ENCODE measurements around the gene GTF2F1.
"Not testable (repeated sequence)": the region's sequence is repeated elsewhere in the genome, so short reads cannot be mapped to it uniquely, and the experiment has no call there.

Gene GTF2F1

GRCh38 chr19:6416658-6417405 lies 23.9 kb upstream of the GTF2F1 start:
- no peak for DNase-seq

GRCh38 chr19:6415591-6416190 lies 22.7 kb upstream of the GTF2F1 start:
- no peak for DNase-seq

GRCh38 chr19:6414793-6415590 lies 22.0 kb upstream of the GTF2F1 start:
- no peak for DNase-seq

GRCh38 chr19:6413721-6414643 lies 21.0 kb upstream of the GTF2F1 start:
- DNase-seq, result no peak

GRCh38 chr19:6413291-6413690 lies 20.3 kb upstream of the GTF2F1 start:
- no peak for DNase-seq

- DNase-seq, result peak in 1 of 2 donors; percentile 9
Observed at GRCh38 chr19:6412447-6413091, 19.6 kb upstream of the GTF2F1 start.

- no peak for DNase-seq
Observed at GRCh38 chr19:6412061-6412446, 19.1 kb upstream of the GTF2F1 start.

GRCh38 chr19:6409346-6409745 lies 16.4 kb upstream of the GTF2F1 start:
- no peak for DNase-seq

- peak; percentile 23 to 56 for DNase-seq
Observed at GRCh38 chr19:6406401-6406800, 13.4 kb upstream of the GTF2F1 start.

- DNase-seq, result no peak
Observed at GRCh38 chr19:6402837-6403608, 10.1 kb upstream of the GTF2F1 start.

- no peak for DNase-seq
Observed at GRCh38 chr19:6402058-6402457, 9.1 kb upstream of the GTF2F1 start.

- DNase-seq, result not testable (repeated sequence)
Observed at GRCh38 chr19:6400062-6400944, 7.3 kb upstream of the GTF2F1 start.

- DNase-seq, result no peak
Observed at GRCh38 chr19:6396305-6396704, 3.3 kb upstream of the GTF2F1 start.

- DNase-seq, result no peak
Observed at GRCh38 chr19:6394831-6395230, 1.9 kb upstream of the GTF2F1 start.

GRCh38 chr19:6393983-6394412 lies 1.0 kb upstream of the GTF2F1 start:
- no peak for DNase-seq

GRCh38 chr19:6392221-6393073 lies 517 bp downstream of the GTF2F1 start:
- DNase-seq, result no peak

GRCh38 chr19:6387372-6387771 lies 5.6 kb downstream of the GTF2F1 start:
- DNase-seq, result no peak

GRCh38 chr19:6384381-6384780 lies 8.6 kb downstream of the GTF2F1 start:
- DNase-seq, result no peak

GRCh38 chr19:6383188-6383587 lies 9.8 kb downstream of the GTF2F1 start:
- DNase-seq, result no peak

Data from inflammatory macrophage (primary cell).